ENCODE results near the gene ST6GAL1.

The ST6GAL1 gene

DNA sequence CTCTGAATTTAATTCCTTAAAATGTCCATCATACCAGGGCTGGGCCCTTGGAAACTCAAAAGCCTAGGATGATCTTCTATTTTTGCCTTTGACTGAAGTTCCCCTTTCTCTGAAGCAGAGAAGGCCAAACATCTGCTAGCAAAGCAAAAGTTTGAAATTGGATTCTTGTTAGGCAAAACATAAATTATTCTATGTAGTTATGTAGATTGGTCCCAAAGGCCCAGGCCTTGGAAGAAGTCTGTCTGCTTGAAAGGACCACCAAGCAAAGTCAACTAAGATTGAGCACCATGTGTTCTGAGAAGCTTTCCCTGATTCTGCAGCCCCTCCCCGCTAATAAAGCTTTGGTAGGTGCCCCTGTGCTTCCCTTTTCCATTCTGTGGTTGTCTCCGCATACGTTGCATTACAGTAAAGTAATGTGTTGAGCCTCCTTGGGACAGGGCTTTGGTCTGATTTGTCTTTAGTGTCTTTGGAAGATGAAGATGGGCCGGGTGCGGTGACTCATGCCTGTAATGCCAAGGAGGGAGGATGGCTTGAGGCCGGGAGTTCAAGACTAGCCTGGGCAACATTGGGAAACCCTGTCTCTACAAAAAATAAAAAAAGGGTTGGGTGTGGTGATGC is 152.5 kb downstream of the ST6GAL1 start:
- peaks cover 13% of the 10 kb centered on the region for H3K9me3 Mint-ChIP-seq
- H3K27me3 Mint-ChIP-seq (ENCODE audit: low read depth): no peaks in the 10 kb centered on the region
- no peak overlapping the region for H3K4me3 Mint-ChIP-seq
- H3K27ac Mint-ChIP-seq: peak overlapping the region in 1 of 3 experiments; percentile 27
- H3K36me3 Mint-ChIP-seq (ENCODE audit: low read depth): peaks cover 26% of the 10 kb centered on the region
- H3K4me1 Mint-ChIP-seq: peaks cover 14% of the 10 kb centered on the region
- no peak for TF ChIP-seq CTCF (IDR thresholded peaks at IDR 0.05; ENCODE audit: unreplicated experiment in 3 of 3)

GRCh38 chr3:187084126-187084525 is 153.8 kb downstream of the ST6GAL1 start:
- H3K4me3 Mint-ChIP-seq: no peak overlapping the region
- H3K27me3 Mint-ChIP-seq (ENCODE audit: low read depth): no peaks in the 10 kb centered on the region
- peaks cover 19% of the 10 kb centered on the region for H3K4me1 Mint-ChIP-seq
- H3K9me3 Mint-ChIP-seq: peaks cover 23% of the 10 kb centered on the region
- TF ChIP-seq CTCF (IDR thresholded peaks at IDR 0.05; ENCODE audit: unreplicated experiment in 3 of 3): no peak
- H3K27ac Mint-ChIP-seq: no peak overlapping the region
- H3K36me3 Mint-ChIP-seq (ENCODE audit: low read depth): peaks cover 18% of the 10 kb centered on the region

- Mint-ChIP-seq H3K27ac (no peak overlapping the region), H3K4me1 (peaks cover 19% of the 10 kb centered on the region), H3K27me3 (ENCODE audit: low read depth) (no peaks in the 10 kb centered on the region), H3K9me3 (peaks cover 26% of the 10 kb centered on the region), H3K36me3 (ENCODE audit: low read depth) (peaks cover 14% of the 10 kb centered on the region), H3K4me3 (no peak overlapping the region)
- TF ChIP-seq CTCF (IDR thresholded peaks at IDR 0.05; ENCODE audit: unreplicated experiment in 3 of 3): no peak
Measured at GRCh38 chr3:187084580-187084979, 154.3 kb downstream of the ST6GAL1 start.

GRCh38 chr3:187085021-187085666 is 154.8 kb downstream of the ST6GAL1 start:
- no peaks in the 10 kb centered on the region for H3K27me3 Mint-ChIP-seq (ENCODE audit: low read depth)
- H3K9me3 Mint-ChIP-seq: peaks cover 29% of the 10 kb centered on the region
- H3K36me3 Mint-ChIP-seq (ENCODE audit: low read depth): peaks cover 11% of the 10 kb centered on the region
- peaks cover 19% of the 10 kb centered on the region for H3K4me1 Mint-ChIP-seq
- no peak overlapping the region for H3K27ac Mint-ChIP-seq
- no peak overlapping the region for H3K4me3 Mint-ChIP-seq
- no peak for TF ChIP-seq CTCF (IDR thresholded peaks at IDR 0.05; ENCODE audit: unreplicated experiment in 3 of 3)

DNA sequence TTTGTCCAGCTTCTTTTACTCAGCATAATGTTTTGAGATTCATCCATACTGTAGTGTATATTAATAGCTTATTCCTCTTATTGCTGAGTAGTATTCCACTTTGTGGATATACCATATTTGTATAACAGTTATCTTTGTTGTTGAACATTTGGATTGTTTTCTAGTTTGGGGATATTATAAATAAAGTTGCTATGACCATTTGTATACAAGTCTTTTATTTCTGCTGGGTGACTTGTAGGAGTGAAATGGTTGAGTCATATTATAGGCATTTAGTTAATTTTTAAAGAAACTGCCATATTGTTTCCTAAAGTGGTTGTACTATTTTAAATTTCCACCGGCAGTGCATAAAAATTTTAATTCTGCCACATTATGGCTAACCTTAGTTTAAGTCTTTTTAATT is 155.6 kb downstream of the ST6GAL1 start:
- Mint-ChIP-seq H3K36me3 (ENCODE audit: low read depth) (peaks cover 11% of the 10 kb centered on the region), H3K4me1 (peaks cover 19% of the 10 kb centered on the region), H3K9me3 (peaks cover 35% of the 10 kb centered on the region), H3K27me3 (ENCODE audit: low read depth) (no peaks in the 10 kb centered on the region), H3K4me3 (no peak overlapping the region), H3K27ac (no peak overlapping the region)
- TF ChIP-seq CTCF (IDR thresholded peaks at IDR 0.05; ENCODE audit: unreplicated experiment in 3 of 3): no peak

- H3K4me3 Mint-ChIP-seq: no peak overlapping the region
- peaks cover 43% of the 10 kb centered on the region for H3K9me3 Mint-ChIP-seq
- no peak overlapping the region for H3K27ac Mint-ChIP-seq
Measured at GRCh38 chr3:187086831-187087230, 156.5 kb downstream of the ST6GAL1 start.

More at GRCh38 chr3:187086831-187087230, 156.5 kb downstream of the ST6GAL1 start:
- TF ChIP-seq CTCF (IDR thresholded peaks at IDR 0.05; ENCODE audit: unreplicated experiment in 3 of 3): no peak
- Mint-ChIP-seq H3K27me3 (ENCODE audit: low read depth) (no peaks in the 10 kb centered on the region), H3K4me1 (peaks cover 19% of the 10 kb centered on the region), H3K36me3 (ENCODE audit: low read depth) (peaks cover 11% of the 10 kb centered on the region)

Data from nephron (organoid).